Measurements from ENCODE around the gene BCLAF1.

DNA sequence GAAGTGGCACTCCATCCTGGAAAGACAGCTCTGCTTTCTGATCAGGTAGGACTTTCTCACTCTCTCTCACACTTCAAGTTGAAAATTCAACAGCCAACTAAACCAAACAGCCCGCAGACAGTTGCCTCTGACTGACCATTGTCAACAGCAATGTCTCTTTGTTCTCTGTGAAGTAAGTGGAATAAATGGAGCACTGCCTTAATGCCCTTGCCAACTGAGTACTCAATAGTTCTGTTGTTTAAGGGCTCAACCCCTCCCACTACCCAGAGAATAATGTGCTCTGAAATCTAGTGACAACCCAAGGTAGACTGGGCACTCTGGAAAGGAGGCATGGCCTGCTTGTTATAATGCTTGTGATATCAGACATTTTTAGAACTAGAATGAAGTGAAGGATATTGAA lies 16.8 kb upstream of the BCLAF1 start:
- TF ChIP-seq CTCF (IDR thresholded peaks at IDR 0.05) (no peak), POLR2A (IDR thresholded peaks at IDR 0.05) (no peak)

Data from body of pancreas (tissue), 4 donors.